ENCODE data around the gene MAB21L4.

The MAB21L4 gene

DNA sequence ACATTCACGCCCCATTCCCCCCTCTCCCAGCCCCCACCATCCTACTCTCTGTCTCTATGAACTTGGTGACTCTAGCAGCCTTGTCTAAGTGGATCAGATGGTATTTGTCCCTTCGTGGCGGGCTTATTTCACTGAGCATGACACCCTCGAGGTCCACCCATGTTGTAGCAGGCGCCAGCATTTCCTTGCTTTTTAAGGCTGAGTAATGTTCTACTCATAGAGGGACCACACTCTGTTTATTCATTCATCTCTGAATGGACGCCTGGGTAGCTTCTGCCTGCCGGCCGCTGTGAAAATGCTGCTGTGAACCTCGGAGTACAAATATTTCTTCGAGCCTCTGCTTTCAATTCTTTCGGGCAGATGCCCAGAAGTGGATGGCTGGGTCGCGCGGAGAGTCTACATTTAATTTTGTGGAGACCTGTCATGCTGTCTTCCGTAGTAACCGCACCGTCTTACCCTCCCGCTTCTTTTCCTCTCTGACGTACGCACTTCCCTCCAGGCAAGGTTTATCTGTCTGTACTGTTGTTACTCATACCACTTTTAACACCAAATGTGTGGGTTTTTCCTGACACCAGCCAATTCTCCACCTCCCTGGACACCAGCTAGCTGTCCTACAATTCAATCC is 15.8 kb upstream of the MAB21L4 start:
- DNase-seq (ENCODE audit: low read depth), result peak; percentile 19

DNA sequence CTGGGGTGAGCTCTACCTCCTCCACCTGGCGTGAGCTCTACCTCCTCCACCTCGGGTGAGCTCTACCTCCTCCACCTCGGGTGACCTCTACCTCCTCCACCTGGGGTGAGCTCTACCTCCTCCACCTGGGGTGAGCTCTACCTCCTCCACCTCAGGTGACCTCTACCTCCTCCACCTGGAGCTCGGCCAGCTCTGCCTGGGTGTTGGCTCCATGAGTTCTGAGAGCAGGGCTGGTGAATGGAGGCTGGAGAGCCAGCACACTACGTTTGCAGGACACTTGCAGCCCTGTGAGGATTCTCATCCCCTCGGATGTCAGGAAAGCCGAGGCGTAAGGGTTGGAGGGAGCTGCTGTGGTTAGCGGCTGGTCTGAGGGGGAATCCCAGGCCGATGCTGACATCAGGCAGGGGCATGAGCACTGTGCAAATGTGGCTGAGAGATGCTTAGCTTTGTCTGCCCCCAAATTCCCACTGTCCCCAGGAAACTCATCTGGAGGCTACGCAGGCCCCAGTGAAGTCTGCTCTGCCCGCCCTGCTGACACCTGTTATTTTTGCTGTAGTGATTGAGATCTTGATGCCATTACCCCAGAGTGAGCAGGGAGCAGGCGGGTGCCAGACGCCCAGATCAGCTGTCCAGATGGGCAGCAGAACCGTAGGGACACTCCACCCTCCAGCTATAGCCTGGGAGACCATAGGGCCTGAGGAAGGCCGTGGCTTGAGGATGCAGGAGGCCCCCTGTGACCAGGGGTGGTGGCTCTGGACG is 13.4 kb upstream of the MAB21L4 start:
- DNase-seq (ENCODE audit: low read depth), result no peak

DNA sequence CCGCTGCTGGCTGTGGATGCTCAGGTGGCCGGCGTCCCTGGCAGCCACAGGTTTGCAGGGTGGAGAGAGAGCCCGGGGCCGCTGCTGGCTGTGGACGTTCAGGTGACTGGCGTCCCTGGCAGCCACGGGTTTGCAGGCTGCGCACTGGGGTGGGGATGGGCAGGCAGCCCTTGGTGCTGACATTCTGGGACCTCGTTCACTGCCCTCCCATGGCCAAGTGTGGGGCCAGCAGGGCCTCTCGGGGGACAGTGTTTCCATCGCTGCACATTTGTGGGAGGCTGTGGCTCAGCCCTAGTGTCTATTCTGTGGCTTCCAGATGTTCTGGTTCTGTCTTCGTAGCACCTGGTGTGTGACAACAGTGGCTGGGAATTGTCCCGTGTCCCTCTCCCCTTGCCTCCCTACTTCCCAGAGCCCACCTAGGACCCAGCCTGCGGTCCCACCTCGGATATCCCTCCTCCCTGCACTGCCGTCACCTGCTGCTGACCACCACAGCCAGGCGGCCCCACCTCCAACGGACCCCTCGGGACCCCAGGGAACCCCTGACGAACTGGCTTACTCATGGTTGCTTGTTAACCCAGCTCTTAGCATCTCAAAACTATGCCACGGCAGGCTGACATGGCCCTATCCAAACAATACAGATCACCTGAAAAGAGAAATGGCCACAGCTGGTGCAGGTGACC is 11.1 kb upstream of the MAB21L4 start:
- no peak for DNase-seq (ENCODE audit: low read depth)

DNA sequence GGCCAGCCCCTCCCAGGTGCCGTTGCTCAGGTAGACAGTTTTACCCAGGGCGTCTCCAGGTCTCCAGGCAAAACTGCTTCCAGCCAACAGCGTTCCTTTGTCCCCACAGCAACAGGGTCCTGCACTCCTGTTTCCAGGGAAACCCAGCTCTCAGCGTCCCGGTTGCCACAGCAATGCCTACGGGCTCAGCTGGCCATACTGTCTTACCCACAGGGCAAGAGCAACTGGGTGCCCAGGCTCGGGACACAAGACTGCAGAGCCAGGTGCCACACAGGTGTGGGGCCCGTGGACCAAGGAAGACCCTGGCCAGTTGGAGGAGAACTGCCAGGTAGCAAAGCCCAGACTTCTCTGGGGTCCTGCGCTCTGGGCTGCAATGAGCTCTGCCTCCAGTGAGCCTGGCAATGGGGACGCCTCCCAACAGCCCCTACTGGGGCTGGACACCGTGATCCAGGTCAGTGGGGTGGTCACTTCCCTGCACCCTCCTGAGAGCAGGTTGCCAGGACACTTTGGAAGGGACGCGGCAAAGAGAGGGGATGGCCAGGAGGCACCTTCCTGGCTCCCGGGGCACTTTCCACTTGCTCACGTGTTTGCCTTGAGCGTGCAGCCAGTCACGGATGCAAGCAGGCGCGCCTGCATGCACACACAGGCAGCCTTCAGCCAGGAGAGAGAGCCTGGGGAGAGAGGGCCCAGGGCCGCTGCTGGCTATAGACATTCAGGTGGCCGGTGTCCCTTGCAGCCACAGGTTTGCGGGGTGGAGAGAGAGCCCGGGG is 10.4 kb upstream of the MAB21L4 start, which contains the start of gene CROCC2:
CROCC2 (plus strand) TSS at position 196 of the 770 bp plus-strand sequence; CDS start at position 374, 178 bp downstream.
- DNase-seq (ENCODE audit: low read depth), result no peak

DNA sequence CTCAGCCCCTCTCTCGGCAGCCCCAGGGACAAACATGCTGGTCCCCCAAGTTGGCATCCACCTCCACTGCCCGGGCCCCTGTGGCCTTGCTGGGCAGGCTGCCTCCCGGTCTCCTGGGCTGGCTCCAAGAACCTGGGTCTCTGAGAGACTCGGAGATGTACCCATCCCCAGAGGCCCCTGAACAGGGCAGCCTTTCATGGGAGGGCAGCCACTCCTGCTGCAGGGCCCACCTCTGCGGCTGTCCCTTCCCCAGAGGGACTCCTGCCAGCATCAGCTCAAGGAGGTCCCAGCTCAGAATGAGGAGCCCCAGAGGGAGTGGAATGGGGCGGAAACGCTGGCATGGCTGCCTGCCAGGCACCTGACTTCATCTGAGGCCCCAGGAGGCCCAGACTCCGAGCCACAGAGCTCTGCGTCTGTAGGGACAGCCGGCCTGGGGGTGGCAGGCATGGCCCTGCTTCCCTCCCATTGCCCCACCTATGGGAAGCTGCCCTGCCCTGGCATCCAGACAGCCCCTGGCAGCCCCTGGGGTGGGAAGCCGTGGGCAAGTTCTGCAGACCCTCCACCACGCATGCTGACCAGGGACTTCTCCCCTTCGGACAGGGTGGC is 9.3 kb upstream of the MAB21L4 start:
- DNase-seq (ENCODE audit: low read depth), result no peak

DNA sequence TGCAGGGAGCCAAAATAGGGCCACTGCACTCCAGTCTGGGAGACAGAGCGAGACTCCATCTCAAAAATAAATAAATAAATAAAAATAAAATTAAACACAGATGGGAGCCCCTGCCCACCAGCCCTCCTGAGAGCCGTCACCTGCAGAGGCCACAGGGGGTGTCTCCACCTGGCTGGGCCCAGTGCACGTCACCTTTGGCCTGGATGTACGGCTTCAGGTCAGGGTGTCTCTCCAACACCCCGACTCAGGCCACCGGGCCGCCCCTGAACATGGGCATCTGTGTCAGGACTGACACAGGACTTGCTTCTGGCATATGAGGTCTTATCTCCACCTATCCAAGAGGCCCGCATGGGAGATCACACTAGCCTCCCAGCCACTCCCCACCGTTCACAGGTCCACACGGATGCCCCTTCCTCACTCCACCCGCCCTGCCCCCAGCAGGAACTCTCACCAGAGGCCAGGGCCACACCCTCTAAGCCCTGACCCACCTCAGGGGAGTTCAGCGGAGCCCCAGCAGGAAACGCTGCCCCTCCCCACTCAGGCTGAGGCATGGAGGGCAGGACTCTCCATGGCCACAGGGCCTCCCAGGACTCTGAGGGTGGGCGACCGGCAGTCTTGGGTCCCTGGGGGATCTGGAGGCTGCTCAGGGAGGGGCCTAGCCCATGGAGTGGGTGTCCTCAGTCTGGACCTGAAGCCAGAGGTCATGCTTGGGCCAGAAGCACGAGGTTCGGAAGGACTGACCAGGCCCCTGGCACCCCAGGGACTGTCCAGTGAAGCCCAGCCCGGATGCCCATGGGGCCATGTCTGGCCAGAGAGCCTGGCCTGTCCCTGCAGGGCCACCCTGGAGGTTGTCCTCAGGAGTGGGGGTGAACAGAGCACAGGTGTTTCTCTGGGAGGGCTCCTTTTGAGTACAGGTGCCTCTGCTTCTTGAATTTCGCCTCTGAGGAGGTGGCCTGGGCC is 8.5 kb upstream of the MAB21L4 start:
- DNase-seq (ENCODE audit: low read depth), result no peak

DNA sequence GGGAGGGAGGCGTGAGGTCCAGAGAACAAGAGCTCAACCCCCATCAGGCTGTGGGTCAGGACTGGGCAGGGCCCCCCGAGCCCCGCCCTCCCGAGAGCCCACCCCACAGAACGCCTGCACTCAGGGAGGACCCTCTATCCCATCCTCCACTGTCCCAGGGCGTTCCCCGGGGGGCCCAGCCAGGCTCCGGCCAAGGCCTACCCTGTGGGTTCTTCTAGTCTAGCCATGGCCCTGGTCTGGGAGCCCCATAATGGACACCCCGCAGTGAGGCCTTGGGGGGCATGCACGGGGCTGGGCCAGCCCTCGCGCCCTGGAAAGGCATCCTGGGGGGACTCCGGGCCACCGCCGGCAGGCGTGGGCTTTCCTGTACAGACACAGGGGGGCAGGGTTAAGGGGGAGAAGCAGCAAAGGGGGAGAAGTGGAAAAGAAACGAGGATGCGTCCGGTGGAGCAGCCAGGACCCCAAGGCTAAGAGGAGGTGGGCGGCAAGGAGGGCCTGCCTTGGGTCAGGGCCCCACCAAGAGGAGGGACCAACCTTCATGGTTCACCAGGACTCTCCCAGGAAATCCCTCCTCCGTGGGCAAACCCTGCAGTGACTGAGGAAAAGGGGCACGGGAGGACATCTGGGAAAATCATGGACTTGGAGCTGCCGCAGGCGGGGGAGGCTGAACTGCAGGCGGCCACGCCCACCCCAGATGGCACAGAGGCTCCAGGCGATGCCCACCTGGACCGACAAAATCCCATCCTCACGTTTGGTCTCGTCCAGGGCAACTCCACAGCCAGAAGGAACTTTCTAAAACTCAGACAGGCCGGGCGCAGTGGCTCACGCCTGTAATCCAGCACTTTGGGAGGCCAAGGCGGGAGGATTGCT is 7.5 kb upstream of the MAB21L4 start:
- DNase-seq (ENCODE audit: low read depth), result no peak

DNA sequence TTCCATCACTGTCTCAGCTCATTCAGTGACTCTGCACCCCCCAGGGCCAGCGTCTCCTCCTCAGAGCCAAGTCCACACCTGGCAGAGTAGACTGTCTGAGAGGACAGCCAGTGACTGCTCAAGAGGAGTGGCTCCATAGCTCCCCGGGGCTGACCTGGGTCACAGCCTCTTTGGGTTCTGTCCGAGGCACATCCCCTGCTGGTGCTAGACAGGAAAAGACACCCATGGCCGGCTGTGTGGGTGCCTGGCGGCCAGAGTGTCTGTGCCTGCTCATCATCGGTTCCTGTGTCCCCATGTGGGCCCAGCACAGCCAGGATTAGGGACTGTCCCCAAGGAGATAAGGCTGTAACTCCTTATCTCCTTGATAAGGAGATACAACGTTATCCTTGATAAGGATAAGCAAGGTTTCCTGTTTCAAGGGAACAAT is 6.7 kb upstream of the MAB21L4 start:
- no peak for DNase-seq (ENCODE audit: low read depth)

DNA sequence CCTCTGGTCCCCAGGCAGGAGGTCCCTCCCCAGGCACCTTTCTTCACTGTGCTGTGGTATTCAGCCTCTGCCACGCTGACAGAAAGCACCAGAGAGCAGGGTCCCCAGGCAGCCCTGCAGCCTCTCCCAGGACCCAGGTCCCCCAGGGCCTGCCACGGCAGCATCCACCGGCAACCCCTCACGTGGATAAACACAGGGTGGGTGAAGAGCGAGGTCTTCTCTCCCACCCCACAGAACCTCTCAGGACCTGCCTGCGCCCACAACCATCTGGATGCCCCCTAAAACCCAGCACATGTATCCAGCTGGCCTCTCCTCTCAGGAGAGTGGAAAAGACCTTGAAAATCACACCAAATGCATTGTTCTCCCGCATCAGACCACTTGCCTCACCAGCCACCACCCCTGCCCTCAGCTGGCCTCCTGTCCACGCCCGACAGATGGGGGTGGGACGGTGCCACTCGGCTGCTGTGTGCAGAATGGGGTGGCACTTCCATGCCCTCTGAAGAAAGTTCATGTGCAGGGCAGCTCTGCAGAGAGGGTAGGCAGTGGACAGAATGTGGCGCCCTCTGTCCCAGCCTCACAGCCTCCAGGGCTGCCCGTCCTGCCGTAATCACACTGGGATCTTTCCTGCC is 6.1 kb upstream of the MAB21L4 start:
- DNase-seq (ENCODE audit: low read depth), result no peak

DNA sequence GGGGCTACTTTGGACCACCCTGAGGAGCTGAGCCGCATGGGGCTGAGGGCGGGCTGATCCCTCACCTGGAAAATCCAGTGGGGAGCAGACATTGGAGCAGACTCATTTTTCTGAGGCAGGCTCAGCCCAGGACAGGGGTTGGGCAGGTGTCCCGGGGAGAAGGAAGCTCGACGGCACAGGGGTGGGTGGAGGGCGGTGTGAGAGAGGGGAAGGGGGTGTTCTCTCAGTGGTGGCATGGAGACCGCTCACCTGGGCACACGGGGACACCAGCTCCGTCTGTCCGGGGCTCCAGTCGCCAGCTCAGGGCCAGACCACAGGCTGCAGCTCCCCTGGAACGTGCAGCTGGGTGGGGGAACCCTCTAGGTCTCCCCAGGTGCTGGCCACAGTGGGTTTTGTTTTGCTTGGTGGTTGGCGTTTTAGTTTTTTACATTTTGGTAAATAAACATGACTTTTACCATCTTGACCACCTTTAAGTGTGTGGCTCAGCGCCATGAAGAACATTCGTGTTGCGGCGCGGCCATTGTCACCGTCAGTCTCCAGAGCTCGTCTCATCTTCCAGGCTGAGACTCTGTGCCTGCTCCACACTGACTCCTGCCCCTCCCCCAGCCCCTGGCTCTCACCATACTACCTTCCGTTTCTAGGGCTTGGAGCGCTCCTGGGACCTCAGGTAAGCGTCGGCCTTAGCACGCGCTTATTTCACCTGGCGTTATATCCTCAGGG is 4.3 kb upstream of the MAB21L4 start:
- no peak for DNase-seq (ENCODE audit: low read depth)

DNA sequence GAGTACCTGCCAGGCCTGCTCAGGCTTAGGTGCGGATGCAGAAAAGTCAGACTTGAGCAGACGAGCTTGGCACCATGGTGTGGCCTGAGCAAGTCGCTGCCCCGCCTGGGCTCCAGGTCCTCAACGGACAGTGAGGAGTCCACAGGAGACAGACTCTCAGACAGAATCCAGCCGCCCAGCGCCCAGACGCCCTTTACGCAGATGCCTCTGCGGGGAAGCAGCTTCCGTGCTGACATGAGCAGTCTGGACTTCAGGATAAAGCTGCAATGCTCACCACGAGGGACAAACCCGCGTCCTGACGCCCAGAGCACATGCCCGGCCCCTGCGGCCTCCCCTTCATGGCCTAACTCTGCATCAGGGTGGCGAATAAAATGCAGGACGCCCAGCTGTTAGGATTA is 3.5 kb upstream of the MAB21L4 start:
- no peak for DNase-seq (ENCODE audit: low read depth)

DNA sequence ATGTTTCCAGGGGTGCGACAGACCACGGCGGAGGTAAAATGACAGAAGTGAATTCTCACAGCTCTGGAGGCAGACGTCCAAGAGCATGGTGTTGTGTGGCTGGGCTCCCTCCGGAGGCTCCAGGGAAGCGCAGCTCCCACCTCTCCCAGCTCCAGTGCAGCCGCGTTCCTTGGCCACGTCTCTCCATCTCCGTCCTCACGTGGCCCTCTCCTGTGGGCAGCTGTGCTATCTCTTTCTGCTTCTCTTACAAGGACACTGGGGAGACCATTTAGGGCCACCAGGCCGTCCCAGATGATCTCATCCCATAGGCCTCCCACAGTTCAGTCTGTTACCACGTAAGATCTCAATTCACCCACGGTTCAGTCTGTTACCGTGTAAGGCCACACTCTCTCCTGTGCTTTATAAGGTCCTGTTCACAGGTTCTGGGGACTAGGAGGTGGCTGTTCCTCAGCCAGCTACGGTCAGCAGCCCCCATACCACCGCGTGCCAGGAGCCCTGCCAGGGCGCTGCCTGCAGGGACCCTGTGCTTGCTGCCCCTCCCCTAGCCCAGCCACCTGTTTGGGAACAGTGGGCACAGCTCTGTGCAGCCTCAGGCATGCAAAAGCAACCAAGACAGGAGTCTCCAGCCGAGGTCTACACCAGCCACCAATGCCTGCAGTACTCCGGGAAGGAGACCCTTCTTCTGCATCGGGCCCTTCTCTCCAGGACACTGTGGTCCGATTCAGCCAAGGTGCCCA is 2.9 kb upstream of the MAB21L4 start:
- DNase-seq (ENCODE audit: low read depth), result no peak

DNA sequence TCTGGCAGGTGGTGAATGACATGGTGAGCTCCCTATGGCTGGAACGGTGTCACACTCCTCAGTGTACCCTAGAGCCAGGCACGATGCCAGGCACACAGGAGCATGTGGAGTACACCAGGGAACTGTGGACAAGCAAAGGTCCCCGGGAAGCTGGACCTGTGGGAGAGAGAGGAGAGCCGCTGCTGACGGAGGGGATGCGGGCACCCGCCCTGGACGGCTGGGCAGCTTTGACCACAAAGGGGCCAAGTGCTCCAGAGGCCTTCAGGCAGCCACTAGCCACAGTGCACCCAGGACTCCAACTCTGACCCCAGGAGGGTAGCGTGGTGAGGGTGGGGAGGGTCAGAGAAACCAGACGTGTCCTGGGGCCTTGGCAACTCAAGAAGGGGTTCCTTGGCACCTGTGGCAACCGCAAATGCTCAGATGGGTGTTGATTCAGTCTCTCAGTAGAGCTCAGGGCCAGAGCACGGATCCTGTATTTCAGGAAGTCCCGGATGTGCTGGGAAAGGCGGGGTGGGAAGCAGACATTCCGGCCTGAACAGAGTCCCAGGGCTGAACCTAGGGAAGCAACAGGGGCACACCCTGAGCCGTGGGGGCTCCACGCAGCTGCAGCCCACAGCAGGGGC is 2.3 kb upstream of the MAB21L4 start:
- no peak for DNase-seq (ENCODE audit: low read depth)

DNA sequence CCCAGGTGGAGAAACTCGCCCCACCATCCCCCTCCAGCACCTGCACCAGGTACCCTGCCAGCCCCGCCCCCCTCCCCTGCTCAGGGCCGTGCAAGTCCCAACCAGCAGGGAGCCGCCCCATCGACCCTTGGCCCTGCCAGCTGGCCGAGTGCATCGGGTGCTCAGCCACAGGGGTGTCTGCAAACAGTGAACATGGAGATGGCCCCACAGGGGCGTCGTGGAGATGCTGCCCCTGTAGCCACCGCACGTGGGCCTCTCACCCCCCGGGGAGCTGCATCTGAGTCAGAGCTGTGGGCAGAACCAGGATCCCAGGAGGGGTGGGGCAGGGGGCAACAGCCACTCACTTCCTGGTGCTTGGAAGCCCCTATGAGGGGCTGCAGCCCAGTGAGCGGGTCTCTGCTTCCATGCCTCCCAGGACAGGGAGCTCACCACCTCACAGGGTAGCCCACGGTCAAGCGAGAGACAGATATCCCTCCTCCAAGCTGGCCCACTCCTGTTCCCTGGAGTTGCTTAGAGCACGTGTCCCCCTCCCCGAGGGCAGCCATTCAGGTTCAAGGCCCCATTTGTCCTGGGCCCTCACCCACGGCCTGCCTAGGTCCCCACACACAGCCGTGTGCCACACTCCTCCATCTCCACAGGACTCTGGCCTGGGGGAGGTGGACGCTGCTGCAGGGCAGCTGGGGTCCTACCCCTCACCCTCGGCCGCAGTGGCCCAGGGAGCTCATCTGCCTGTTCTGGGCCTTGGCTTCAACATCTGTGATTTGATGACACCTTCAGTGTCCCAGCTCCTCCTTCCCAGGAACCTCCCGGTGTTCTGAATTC is 1.1 kb upstream of the MAB21L4 start:
- no peak for DNase-seq (ENCODE audit: low read depth)

DNA sequence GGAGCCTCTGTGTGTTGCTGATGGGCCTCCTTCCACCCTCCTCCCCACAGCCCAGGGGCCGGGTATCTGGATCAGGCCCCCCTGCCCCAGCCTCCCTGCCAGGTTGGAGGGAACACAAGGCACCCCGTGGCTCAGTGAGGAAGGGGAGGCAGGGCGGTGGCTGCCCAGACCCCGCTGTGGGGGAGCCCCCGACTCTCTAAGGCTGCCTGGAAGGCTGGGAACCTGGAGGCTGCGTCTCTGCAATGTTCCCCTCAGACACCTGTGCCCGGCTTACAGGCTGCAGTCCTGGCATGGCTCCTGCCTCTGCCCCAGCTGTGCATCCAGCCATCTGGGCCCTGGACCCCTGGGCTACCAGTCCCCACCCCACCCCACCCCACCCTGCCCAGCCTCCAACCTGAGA is 438 bp upstream of the MAB21L4 start:
- DNase-seq (ENCODE audit: low read depth), result no peak

DNA sequence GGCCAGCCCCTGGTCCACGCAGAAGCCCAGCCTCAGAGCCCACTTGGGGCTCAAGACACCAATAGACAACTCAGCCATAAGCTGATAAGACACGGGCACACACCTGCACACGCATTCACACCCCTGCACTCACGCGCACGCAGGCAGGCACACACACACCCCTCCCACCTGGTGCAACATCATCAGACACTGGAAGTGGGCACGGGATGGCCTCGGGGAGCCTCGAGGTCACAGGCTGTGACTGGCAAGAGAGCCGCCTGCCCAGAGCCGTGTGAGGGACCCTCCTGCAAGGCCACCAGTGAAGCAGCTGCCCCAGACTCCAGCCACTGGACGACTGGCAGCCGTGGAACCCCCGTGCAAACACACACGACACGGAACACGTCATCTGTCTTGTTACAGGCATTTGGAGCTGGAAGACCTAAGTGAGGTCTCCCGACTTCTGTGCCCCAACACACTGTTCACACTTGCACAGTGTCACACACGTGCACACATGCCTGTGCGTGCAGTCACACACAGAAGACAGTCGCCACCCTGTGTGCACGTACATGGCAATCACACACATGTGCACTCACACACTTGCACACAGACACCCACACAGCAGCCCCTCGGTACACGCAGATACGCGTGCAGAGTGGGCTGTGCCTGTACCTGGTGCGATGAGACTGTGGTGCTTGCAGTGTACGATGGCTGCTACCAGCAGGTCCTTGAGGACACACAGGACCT is 959 bp downstream of the MAB21L4 start:
- no peak for DNase-seq (ENCODE audit: low read depth)
